ENCODE results near the gene NR6A1.

NR6A1 gene

DNA sequence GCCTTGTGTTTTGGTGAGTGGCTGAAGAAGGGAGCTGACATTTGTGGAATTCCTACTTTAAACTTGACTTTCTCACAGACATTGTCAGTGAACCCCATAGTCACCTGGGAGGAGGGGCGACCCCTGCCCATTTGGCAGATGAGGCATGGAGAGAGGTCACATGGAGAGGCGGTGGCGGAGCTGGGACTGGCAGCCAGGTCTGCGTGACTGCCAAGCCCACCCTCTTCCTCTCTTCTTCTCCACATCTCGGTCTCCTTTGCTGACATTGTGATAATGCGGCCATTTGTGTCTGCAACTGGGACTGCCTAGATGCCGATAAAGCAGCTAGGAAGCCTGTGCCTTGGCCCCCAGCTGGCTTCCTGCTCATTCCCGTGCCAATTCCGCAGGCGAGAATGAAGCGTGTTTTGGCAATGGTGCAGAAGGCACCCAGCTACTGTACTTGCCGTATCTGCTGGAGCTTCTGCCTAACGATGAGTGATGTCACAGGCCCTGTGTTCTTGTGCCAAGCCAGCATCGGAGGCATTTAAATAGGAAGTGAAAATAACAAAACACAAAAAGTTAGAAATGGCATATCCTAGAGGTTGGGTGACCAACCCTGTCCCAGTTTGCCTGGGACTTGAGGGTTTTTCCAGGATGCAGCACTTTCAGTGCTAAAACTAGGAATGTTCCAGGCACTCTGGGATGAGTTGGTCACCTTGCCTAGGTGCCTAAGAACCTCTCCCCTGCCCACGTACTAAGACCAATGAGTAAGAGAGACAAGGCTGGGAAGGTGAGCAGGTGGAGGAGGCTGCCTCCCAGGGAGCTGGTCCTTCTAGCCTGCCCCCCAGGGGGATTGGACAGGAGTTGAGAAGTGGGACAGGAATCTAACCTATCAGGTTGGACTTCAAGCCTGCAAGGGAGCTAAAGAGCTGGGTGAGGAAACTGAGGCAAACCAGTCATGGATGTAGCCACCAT, 29.5 kb upstream of the NR6A1 start:
- DNase-seq (ENCODE audit: low read depth, low spot score), result no peak
- Histone ChIP-seq H3K9ac (ENCODE audit: insufficient read length) (no peak overlapping the region), H3K4me3 (0 out of 2 replicates have a peak overlapping the region, but pooled peaks have one; percentile 2), H3K36me3 (ENCODE audit: insufficient read depth, low read length) (no peaks in the 10 kb centered on the region), H3K9me3 (ENCODE audit: low read depth, low read length) (no peaks in the 10 kb centered on the region), H3K27ac (no peak overlapping the region)
- TF ChIP-seq POLR2AphosphoS5 (IDR thresholded peaks at IDR 0.05; ENCODE audit: borderline replicate concordance, low read depth, low read length) (no peak), FOXP2 (optimal IDR thresholded peaks at IDR 0.05; ENCODE audit: control extremely low read depth, extremely low read length, insufficient read depth) (no peak), EZH2 (IDR thresholded peaks at IDR 0.05) (no peak)

- Histone ChIP-seq H3K9me3 (ENCODE audit: low read depth, low read length) (no peaks in the 10 kb centered on the region), H3K4me3 (no peak overlapping the region), H3K9ac (ENCODE audit: insufficient read length) (no peak overlapping the region), H3K27ac (no peak overlapping the region), H3K36me3 (ENCODE audit: insufficient read depth, low read length) (no peaks in the 10 kb centered on the region)
- no peak for TF ChIP-seq POLR2AphosphoS5 (IDR thresholded peaks at IDR 0.05; ENCODE audit: borderline replicate concordance, low read depth, low read length)
- no peak for TF ChIP-seq EZH2 (IDR thresholded peaks at IDR 0.05)
- TF ChIP-seq FOXP2 (optimal IDR thresholded peaks at IDR 0.05; ENCODE audit: control extremely low read depth, extremely low read length, insufficient read depth), result no peak
- no peak for DNase-seq (ENCODE audit: low read depth, low spot score)
Measured at GRCh38 chr9:124799274-124800006, 28.3 kb upstream of the NR6A1 start.

GRCh38 chr9:124797343-124798103, 26.4 kb upstream of the NR6A1 start:
- no peaks in the 10 kb centered on the region for H3K9me3 ChIP-seq (ENCODE audit: low read depth, low read length)
- DNase-seq (ENCODE audit: low read depth, low spot score), result no peak
- 0 out of 2 replicates have a peak overlapping the region, but pooled peaks have one; percentile 3 for H3K27ac ChIP-seq
- H3K4me3 ChIP-seq, result no peak overlapping the region
- no peaks in the 10 kb centered on the region for H3K36me3 ChIP-seq (ENCODE audit: insufficient read depth, low read length)
- H3K9ac ChIP-seq (ENCODE audit: insufficient read length), result no peak overlapping the region
- TF ChIP-seq POLR2AphosphoS5 (IDR thresholded peaks at IDR 0.05; ENCODE audit: borderline replicate concordance, low read depth, low read length) (no peak), EZH2 (IDR thresholded peaks at IDR 0.05) (no peak), FOXP2 (optimal IDR thresholded peaks at IDR 0.05; ENCODE audit: control extremely low read depth, extremely low read length, insufficient read depth) (no peak)

DNA sequence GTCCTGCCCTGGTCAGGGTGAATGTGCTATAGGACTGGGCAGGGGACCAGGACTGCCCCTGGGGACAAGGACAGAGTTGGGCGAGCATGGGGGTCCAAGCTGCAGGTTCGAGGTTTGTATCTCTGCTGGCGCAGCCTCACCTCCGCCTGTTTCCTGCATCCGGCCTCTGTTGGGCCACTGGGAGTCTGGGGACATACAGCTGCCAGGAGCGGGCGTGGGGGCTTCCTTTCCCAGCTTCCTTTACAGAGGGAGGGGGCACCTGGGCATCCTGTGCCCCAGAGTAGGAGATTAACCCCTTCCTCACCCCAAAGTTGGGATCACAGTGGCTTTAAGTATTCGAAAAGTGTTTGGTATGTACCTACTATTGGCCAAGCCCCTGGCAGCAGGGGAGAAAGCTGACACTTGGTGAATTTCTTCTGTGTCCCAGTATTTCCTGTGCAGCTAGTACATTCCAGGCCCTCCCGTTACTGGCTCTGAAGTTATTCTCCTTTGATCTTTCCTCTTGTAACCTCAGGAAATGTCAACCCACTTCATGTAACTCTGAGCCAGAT, 24.8 kb upstream of the NR6A1 start:
- Histone ChIP-seq H3K9ac (ENCODE audit: insufficient read length) (no peak overlapping the region), H3K9me3 (ENCODE audit: low read depth, low read length) (no peaks in the 10 kb centered on the region), H3K27ac (peak overlapping the region; percentile 4; the same call in 1 of the 2 replicates), H3K4me3 (no peak overlapping the region), H3K36me3 (ENCODE audit: insufficient read depth, low read length) (no peaks in the 10 kb centered on the region)
- DNase-seq (ENCODE audit: low read depth, low spot score), result no peak
- TF ChIP-seq POLR2AphosphoS5 (IDR thresholded peaks at IDR 0.05; ENCODE audit: borderline replicate concordance, low read depth, low read length) (no peak), FOXP2 (optimal IDR thresholded peaks at IDR 0.05; ENCODE audit: control extremely low read depth, extremely low read length, insufficient read depth) (no peak), EZH2 (IDR thresholded peaks at IDR 0.05) (no peak)

DNA sequence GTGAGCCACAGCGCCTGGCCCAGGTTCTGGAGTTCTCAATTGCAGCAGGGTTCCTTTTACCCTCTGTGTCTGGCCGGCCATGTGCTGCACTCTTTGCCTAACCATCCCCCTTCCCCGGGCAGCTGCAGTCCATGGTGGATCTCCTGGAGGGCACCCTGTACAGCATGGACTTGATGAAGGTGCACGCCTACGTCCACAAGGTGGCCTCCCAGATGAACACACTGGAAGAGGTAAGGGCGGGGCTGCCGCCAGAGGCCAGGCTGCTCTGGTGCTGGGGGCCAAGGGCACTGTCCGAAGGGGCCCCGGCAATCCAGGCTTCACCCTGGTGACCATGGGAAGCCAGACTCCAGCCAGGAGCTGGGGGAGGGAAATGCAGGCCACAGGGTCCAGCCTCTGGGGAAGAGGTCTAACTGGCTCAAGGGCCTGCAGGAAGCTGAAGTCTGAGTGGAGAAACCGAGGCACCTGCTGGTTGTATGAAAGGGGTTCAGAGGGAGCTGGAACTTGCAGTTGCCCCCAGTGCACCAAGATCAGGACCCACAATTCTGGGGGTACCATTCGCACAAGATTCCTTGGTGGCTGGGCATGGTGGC, 23.9 kb upstream of the NR6A1 start:
- Histone ChIP-seq H3K4me3 (no peak overlapping the region), H3K27ac (no peak overlapping the region), H3K36me3 (ENCODE audit: insufficient read depth, low read length) (no peaks in the 10 kb centered on the region), H3K9me3 (ENCODE audit: low read depth, low read length) (no peaks in the 10 kb centered on the region), H3K9ac (ENCODE audit: insufficient read length) (no peak overlapping the region)
- TF ChIP-seq EZH2 (IDR thresholded peaks at IDR 0.05) (no peak), POLR2AphosphoS5 (IDR thresholded peaks at IDR 0.05; ENCODE audit: borderline replicate concordance, low read depth, low read length) (no peak), FOXP2 (optimal IDR thresholded peaks at IDR 0.05; ENCODE audit: control extremely low read depth, extremely low read length, insufficient read depth) (no peak)
- DNase-seq (ENCODE audit: low read depth, low spot score), result no peak

DNA sequence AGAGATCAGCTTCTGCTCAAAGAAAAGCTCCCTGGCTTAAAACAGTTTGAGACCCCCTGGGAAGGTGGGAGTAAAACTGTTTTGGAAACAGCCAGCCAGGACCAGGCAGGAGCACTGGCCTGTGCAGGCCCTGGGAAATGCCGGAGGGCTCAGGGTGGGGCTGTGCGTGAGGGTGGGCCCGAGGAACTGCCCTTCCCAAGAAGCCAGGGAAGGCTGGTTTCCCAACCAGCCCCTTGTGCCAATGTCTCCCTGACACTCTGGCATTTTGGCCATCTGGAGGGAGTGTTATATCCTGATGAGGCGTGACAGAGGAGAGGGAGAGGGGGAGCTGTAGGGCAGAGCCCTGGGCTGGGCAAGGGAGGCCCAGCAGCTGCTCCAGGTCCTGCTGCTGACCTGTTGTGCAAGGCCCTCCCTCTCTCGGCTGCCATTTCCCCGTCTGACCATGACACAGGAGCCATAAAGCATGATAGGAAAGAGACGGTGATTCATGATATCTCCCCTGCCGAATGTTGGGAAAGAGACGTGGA, 22.0 kb upstream of the NR6A1 start:
- Histone ChIP-seq H3K27ac (no peak overlapping the region), H3K36me3 (ENCODE audit: insufficient read depth, low read length) (no peaks in the 10 kb centered on the region), H3K9me3 (ENCODE audit: low read depth, low read length) (no peaks in the 10 kb centered on the region), H3K4me3 (no peak overlapping the region), H3K9ac (ENCODE audit: insufficient read length) (no peak overlapping the region)
- DNase-seq (ENCODE audit: low read depth, low spot score), result no peak
- no peak for TF ChIP-seq POLR2AphosphoS5 (IDR thresholded peaks at IDR 0.05; ENCODE audit: borderline replicate concordance, low read depth, low read length)
- no peak for TF ChIP-seq FOXP2 (optimal IDR thresholded peaks at IDR 0.05; ENCODE audit: control extremely low read depth, extremely low read length, insufficient read depth)
- TF ChIP-seq EZH2 (IDR thresholded peaks at IDR 0.05), result no peak

DNA sequence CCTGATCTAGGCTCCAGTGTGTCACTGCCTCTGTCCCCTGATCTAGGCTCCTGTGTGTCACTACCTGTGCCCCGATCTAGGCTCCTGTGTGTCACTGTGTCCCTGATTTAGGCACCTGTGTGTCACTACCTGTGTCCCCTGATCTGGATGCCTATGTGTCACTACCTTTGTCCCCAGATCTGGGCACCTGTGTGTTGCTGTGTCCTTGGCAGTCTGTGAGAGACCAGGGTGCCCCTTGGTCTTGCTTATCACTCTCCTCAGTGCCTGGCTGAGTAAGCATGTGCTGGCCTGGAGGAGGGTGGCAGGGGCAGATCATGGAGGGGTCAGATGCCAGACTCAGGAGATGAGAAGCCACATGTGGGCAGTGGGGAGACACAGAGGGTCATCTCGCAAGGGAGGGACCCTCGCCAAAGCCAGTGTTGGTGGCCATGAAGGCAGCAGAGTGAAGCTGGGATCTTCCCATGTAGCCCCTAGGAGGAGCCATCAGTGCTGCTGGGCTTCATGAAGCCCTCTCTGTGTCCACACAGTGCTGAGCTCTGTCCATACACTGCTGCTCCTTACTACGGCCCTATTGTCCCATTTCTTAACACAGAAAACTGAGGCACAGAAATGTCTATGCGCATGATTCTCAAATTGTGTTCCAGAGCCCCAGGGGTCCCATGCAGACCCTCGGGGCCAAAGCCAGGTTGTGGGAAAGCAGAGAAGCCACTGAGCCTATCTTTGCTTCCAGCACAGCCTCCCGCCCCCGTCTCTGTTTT, 21.3 kb upstream of the NR6A1 start:
- H3K9me3 ChIP-seq (ENCODE audit: low read depth, low read length), result no peaks in the 10 kb centered on the region
- TF ChIP-seq POLR2AphosphoS5 (IDR thresholded peaks at IDR 0.05; ENCODE audit: borderline replicate concordance, low read depth, low read length), result no peak
- no peak for TF ChIP-seq EZH2 (IDR thresholded peaks at IDR 0.05)
- no peak overlapping the region for H3K9ac ChIP-seq (ENCODE audit: insufficient read length)
- H3K36me3 ChIP-seq (ENCODE audit: insufficient read depth, low read length), result no peaks in the 10 kb centered on the region
- no peak for DNase-seq (ENCODE audit: low read depth, low spot score)
- H3K4me3 ChIP-seq, result no peak overlapping the region
- H3K27ac ChIP-seq, result no peak overlapping the region
